GM23248 (cell line): Measurements from ENCODE around the gene COMMD1.

Experiments
- EZH2 ChIP-seq: fragments of 200-600 bp; sonication (generic); IDR thresholded peaks from 2 replicates; pipeline ENCODE4 v1.6.1; 2018; ENCODE audit warnings: antibody characterized with exemption, mild to moderate bottlenecking; ENCODE audit not compliant: insufficient read depth, poor library complexity, severe bottlenecking
- EZH2phosphoT487 ChIP-seq: fragments of 200-600 bp; sonication (generic); IDR thresholded peaks from 2 replicates; pipeline ENCODE4 v1.6.1; 2018; ENCODE audit warnings: antibody characterized with exemption, moderate library complexity, mild to moderate bottlenecking, low read depth; ENCODE audit not compliant: insufficient read depth

DNA sequence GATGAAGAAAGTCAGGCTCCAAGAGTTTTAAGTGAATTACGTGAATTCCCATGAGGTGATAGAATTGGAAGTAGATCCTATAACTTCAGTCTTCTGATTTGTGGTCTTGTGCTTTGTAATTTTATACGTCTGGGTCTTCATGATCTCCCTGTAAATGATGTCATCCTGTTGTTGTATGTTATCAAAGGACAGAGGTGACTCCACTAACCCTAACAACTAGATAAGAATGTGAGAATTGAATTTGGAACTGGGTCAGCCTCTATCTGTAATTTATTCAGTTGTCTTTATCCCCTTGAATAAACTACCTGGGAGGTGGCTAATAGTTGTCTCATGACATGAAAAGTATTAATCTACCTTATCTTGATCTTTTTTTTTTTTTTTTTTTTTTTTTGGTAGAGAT, 204.1 kb downstream of the COMMD1 start:
- no peak for TF ChIP-seq EZH2
- no peak for TF ChIP-seq EZH2phosphoT487
